GM23338 (cell line): ENCODE results near the gene CITED1. TPM values are rescaled to one million over a fixed set of nuclear protein-coding genes. Genes with fewer than 3 reads are reported as not detected.

Experiments used
- ATAC-seq: fragments of 200-7000 bp; cut with Tn5 transposase; 3 replicates; pipeline ENCODE4 v1.9.1; 2020
- DNase-seq: peaks from one replicate; pipeline ENCODE4 v3.0.0-alpha.2; 2015; ENCODE audit warnings: low spot score
- H2AFZ ChIP-seq: fragments of 200-600 bp; sonication (generic); 2 replicates; pipeline ENCODE4 v1.8.0; 2016; ENCODE audit warnings: antibody characterized with exemption, mild to moderate bottlenecking, moderate library complexity
- H3F3A ChIP-seq: fragments of 200-600 bp; sonication (generic); replicated peaks from 2 replicates; pipeline ENCODE4 v1.8.0; 2017; ENCODE audit warnings: antibody characterized with exemption, mixed run types, low read depth
- H3K27ac ChIP-seq: fragments of 200-600 bp; sonication (generic); 2 replicates; pipeline ENCODE4 v1.6.1; 2016; ENCODE audit warnings: low read depth
- H3K27me3 ChIP-seq: fragments of 200-600 bp; sonication (generic); 2 replicates; pipeline ENCODE4 v1.8.0; 2016; ENCODE audit warnings: mild to moderate bottlenecking, mixed run types, moderate library complexity; ENCODE audit not compliant: insufficient read depth
- H3K36me3 ChIP-seq: fragments of 200-600 bp; sonication (generic); 2 replicates; pipeline ENCODE4 v1.8.0; 2016; ENCODE audit warnings: mild to moderate bottlenecking; ENCODE audit not compliant: insufficient read depth
- H3K4me1 ChIP-seq: fragments of 200-600 bp; sonication (generic); 2 replicates; pipeline ENCODE4 v1.8.0; 2016; ENCODE audit warnings: mild to moderate bottlenecking, moderate library complexity; ENCODE audit not compliant: insufficient read depth
- H3K4me2 ChIP-seq: fragments of 200-600 bp; sonication (generic); 2 replicates; pipeline ENCODE4 v1.7.1; 2017; ENCODE audit warnings: mixed run types
- H3K4me3 ChIP-seq: fragments of 200-600 bp; sonication (generic); 2 replicates; pipeline ENCODE4 v1.6.1; 2016; ENCODE audit warnings: mixed run types
- H3K79me2 ChIP-seq: fragments of 200-600 bp; sonication (generic); replicated peaks from 2 replicates; pipeline ENCODE4 v1.8.0; 2017; ENCODE audit warnings: mild to moderate bottlenecking; ENCODE audit not compliant: insufficient read depth
- H3K9me2 ChIP-seq: fragments of 200-600 bp; sonication (generic); 2 replicates; pipeline ENCODE4 v1.8.0; 2017; ENCODE audit not compliant: insufficient read depth
- H4K20me1 ChIP-seq: fragments of 200-600 bp; sonication (generic); replicated peaks from 2 replicates; pipeline ENCODE4 v1.8.0; 2017; ENCODE audit warnings: mild to moderate bottlenecking; ENCODE audit not compliant: insufficient read depth
- H3K27ac Mint-ChIP-seq: 2 replicates; pipeline ENCODE4 v1.8.0; 2020; ENCODE audit warnings: inconsistent platforms, mild to moderate bottlenecking, moderate library complexity, mixed read lengths
- H3K27me3 Mint-ChIP-seq: 3 replicates; pipeline ENCODE4 v1.8.0; 2022; ENCODE audit warnings: low read depth, mild to moderate bottlenecking, moderate library complexity, mixed read lengths, inconsistent platforms; ENCODE audit not compliant: insufficient read depth, poor library complexity
- H3K36me3 Mint-ChIP-seq: 3 replicates; pipeline ENCODE4 v1.8.0; 2021; ENCODE audit warnings: low read depth, mild to moderate bottlenecking, inconsistent platforms, moderate library complexity, mixed read lengths
- H3K4me1 Mint-ChIP-seq: 3 replicates; pipeline ENCODE4 v1.8.0; 2020; ENCODE audit warnings: mild to moderate bottlenecking, inconsistent platforms, mixed read lengths
- H3K4me3 Mint-ChIP-seq: 3 replicates; pipeline ENCODE4 v1.8.0; 2021; ENCODE audit warnings: moderate library complexity, mild to moderate bottlenecking, inconsistent platforms, mixed read lengths
- H3K9me3 Mint-ChIP-seq: 3 replicates; pipeline ENCODE4 v1.8.0; 2020; ENCODE audit warnings: moderate library complexity, mild to moderate bottlenecking, inconsistent platforms, mixed read lengths
- CREB1 ChIP-seq: fragments of 250-450 bp; sonication (Bioruptor Pico); IDR thresholded peaks from 2 replicates; pipeline ENCODE4 v1.5.0; 2020; ENCODE audit warnings: low read depth, mild to moderate bottlenecking, moderate library complexity
- CTCF ChIP-seq, 2 experiments: fragments of 200-600 bp in 1 of 2; sonication (generic) in 1 of 2; conservative IDR thresholded peaks; 2 replicates each; pipeline versions ENCODE4 v1.5.1 to v1.6.1; 2016 to 2017; ENCODE audit warnings: antibody characterized with exemption in 2 of 2, low read depth in 2 of 2, mild to moderate bottlenecking in 2 of 2, moderate library complexity in 1 of 2
- ETS1 ChIP-seq: IDR thresholded peaks from 2 replicates; pipeline ENCODE4 v1.6.1; 2016; ENCODE audit warnings: antibody characterized with exemption
- EZH2phosphoT487 ChIP-seq: fragments of 200-600 bp; sonication (generic); IDR thresholded peaks from one replicate; pipeline ENCODE4 v1.8.1; 2018; ENCODE audit warnings: antibody characterized with exemption; ENCODE audit not compliant: unreplicated experiment
- JUNB ChIP-seq: IDR thresholded peaks from one replicate; pipeline ENCODE4 v1.6.1; 2016; ENCODE audit warnings: antibody characterized with exemption; ENCODE audit not compliant: unreplicated experiment
- NANOG ChIP-seq: IDR thresholded peaks from 2 replicates; pipeline ENCODE4 v1.6.1; 2016; ENCODE audit warnings: antibody characterized with exemption, borderline replicate concordance
- POLR2AphosphoS5 ChIP-seq: IDR thresholded peaks from 2 replicates; pipeline ENCODE4 v1.6.1; 2016; ENCODE audit warnings: antibody characterized with exemption, low read depth
- STAT1 ChIP-seq: IDR thresholded peaks from one replicate; pipeline ENCODE4 v1.6.1; 2016; ENCODE audit warnings: antibody characterized with exemption; ENCODE audit not compliant: unreplicated experiment
- ZNF114 ChIP-seq: fragments of 250-450 bp; sonication (Bioruptor Pico); IDR thresholded peaks from 2 replicates; pipeline ENCODE4 v1.5.0; 2020; ENCODE audit warnings: mild to moderate bottlenecking, moderate library complexity
- ZNF331 ChIP-seq: fragments of 250-450 bp; sonication (Bioruptor Pico); IDR thresholded peaks from 2 replicates; pipeline ENCODE4 v1.5.0; 2020; ENCODE audit warnings: low read depth, mild to moderate bottlenecking, moderate library complexity
- polyA plus RNA-seq: library from polyadenylated mRNA; unstranded; fragments of >200 nt; fragmentation: Nextera tagmentation; extraction: Ambion mirVana; gene quantifications from 2 replicates; pipeline ENCODE4 v1.2.1, GENCODE V29; 2016
- total RNA-seq: library from RNA; depleted of rRNA; stranded (reverse); fragments of >200 nt; shearing (Covaris generic); gene quantifications from 2 replicates; pipeline ENCODE4 v1.2.3, GENCODE V29; 2014
- TF ChIP-seq, protein P1 (sequence below): fragments of 250-450 bp; sonication (Bioruptor Pico); IDR thresholded peaks from 2 replicates; pipeline ENCODE4 v1.5.0; 2020; ENCODE audit warnings: mild to moderate bottlenecking, moderate library complexity

The CITED1 gene
- total and polyA plus RNA-seq, 2 experiments from 2014 or later = 0.45 to 1.1 TPM

GRCh38 chrX:72349190-72349589, 43.5 kb upstream of the CITED1 start:
- Histone ChIP-seq H3K36me3 (no peaks in the 10 kb centered on the region), H4K20me1 (no peaks in the 10 kb centered on the region), H3K4me3 (no peak overlapping the region), H3K4me2 (no peak overlapping the region), H3K9me2 (no peaks in the 10 kb centered on the region), H3K27me3 (no peaks in the 10 kb centered on the region), H3F3A (no peaks in the 10 kb centered on the region), H3K79me2 (no peaks in the 10 kb centered on the region), H3K4me1 (peaks cover 16% of the 10 kb centered on the region), H2AFZ (no peak overlapping the region), H3K27ac (no peak overlapping the region)
- ATAC-seq (no peak), DNase-seq (no peak)
- Mint-ChIP-seq H3K4me1 (peaks cover 28% of the 10 kb centered on the region), H3K9me3 (no peaks in the 10 kb centered on the region), H3K4me3 (no peak overlapping the region), H3K27me3 (peaks cover 12% of the 10 kb centered on the region), H3K36me3 (peaks cover 5% of the 10 kb centered on the region; the same call in 1 of the 3 replicates), H3K27ac (no peak overlapping the region)
- TF ChIP-seq ETS1 = no peak

DNA sequence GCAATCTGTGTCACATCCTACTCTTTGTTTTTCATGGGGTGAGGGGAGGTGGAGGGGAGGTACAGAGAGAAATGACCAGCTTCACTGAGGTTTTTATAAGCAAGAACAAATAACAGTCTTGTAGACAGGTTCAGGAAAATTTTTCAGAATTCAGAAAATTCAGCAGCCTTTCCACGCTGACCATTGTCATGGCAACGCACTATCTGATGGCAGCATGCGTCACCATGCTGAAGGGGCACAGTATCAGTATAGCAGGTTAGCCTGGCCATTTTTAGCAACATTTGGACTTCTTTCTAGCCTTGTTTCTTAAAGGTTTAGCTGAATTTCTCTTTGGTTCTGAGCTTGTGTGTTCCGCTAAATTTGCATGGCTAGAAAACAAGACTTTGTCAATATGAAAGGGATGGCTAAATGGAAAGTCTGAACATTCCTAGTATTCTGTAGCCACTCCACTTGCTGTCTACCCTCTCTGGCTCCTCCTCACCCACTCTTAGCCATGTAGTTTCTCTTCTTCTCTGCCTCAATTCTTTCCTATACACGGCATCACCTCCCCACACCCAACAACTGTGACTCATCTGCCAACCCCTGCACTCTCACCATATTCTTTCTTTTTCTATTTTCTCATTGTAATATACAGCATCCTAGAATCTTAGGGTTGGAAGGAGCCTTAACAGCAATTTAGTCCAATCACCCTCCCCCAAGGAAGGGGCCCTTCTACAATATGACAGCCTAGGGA, 42.7 kb upstream of the CITED1 start:
- Mint-ChIP-seq H3K27me3 (peaks cover 12% of the 10 kb centered on the region), H3K9me3 (no peaks in the 10 kb centered on the region), H3K4me3 (no peak overlapping the region), H3K27ac (no peak overlapping the region), H3K36me3 (peaks cover 5% of the 10 kb centered on the region; the same call in 1 of the 3 replicates), H3K4me1 (peaks cover 28% of the 10 kb centered on the region)
- Histone ChIP-seq H3K27ac (no peak overlapping the region), H3K4me3 (no peak overlapping the region), H3K4me2 (no peak overlapping the region), H3K4me1 (peaks cover 16% of the 10 kb centered on the region), H3K9me2 (no peaks in the 10 kb centered on the region), H3K79me2 (no peaks in the 10 kb centered on the region), H3K27me3 (no peaks in the 10 kb centered on the region), H4K20me1 (no peaks in the 10 kb centered on the region), H2AFZ (no peak overlapping the region), H3K36me3 (no peaks in the 10 kb centered on the region), H3F3A (no peaks in the 10 kb centered on the region)
- no peak for DNase-seq
- no peak for ATAC-seq
- TF ChIP-seq NANOG (no peak), CTCF (conservative IDR thresholded peaks at IDR 0.05; ENCODE audit: low read depth in 2 of 2) (no peak), ZNF114 (no peak), STAT1 (no peak), JUNB (no peak), ZNF331 (CRISPR knock-in tag) (no peak), CREB1 (CRISPR knock-in tag) (no peak), ETS1 (no peak), EZH2phosphoT487 (no peak), POLR2AphosphoS5 (no peak)
- TF ChIP-seq, protein P1, sequence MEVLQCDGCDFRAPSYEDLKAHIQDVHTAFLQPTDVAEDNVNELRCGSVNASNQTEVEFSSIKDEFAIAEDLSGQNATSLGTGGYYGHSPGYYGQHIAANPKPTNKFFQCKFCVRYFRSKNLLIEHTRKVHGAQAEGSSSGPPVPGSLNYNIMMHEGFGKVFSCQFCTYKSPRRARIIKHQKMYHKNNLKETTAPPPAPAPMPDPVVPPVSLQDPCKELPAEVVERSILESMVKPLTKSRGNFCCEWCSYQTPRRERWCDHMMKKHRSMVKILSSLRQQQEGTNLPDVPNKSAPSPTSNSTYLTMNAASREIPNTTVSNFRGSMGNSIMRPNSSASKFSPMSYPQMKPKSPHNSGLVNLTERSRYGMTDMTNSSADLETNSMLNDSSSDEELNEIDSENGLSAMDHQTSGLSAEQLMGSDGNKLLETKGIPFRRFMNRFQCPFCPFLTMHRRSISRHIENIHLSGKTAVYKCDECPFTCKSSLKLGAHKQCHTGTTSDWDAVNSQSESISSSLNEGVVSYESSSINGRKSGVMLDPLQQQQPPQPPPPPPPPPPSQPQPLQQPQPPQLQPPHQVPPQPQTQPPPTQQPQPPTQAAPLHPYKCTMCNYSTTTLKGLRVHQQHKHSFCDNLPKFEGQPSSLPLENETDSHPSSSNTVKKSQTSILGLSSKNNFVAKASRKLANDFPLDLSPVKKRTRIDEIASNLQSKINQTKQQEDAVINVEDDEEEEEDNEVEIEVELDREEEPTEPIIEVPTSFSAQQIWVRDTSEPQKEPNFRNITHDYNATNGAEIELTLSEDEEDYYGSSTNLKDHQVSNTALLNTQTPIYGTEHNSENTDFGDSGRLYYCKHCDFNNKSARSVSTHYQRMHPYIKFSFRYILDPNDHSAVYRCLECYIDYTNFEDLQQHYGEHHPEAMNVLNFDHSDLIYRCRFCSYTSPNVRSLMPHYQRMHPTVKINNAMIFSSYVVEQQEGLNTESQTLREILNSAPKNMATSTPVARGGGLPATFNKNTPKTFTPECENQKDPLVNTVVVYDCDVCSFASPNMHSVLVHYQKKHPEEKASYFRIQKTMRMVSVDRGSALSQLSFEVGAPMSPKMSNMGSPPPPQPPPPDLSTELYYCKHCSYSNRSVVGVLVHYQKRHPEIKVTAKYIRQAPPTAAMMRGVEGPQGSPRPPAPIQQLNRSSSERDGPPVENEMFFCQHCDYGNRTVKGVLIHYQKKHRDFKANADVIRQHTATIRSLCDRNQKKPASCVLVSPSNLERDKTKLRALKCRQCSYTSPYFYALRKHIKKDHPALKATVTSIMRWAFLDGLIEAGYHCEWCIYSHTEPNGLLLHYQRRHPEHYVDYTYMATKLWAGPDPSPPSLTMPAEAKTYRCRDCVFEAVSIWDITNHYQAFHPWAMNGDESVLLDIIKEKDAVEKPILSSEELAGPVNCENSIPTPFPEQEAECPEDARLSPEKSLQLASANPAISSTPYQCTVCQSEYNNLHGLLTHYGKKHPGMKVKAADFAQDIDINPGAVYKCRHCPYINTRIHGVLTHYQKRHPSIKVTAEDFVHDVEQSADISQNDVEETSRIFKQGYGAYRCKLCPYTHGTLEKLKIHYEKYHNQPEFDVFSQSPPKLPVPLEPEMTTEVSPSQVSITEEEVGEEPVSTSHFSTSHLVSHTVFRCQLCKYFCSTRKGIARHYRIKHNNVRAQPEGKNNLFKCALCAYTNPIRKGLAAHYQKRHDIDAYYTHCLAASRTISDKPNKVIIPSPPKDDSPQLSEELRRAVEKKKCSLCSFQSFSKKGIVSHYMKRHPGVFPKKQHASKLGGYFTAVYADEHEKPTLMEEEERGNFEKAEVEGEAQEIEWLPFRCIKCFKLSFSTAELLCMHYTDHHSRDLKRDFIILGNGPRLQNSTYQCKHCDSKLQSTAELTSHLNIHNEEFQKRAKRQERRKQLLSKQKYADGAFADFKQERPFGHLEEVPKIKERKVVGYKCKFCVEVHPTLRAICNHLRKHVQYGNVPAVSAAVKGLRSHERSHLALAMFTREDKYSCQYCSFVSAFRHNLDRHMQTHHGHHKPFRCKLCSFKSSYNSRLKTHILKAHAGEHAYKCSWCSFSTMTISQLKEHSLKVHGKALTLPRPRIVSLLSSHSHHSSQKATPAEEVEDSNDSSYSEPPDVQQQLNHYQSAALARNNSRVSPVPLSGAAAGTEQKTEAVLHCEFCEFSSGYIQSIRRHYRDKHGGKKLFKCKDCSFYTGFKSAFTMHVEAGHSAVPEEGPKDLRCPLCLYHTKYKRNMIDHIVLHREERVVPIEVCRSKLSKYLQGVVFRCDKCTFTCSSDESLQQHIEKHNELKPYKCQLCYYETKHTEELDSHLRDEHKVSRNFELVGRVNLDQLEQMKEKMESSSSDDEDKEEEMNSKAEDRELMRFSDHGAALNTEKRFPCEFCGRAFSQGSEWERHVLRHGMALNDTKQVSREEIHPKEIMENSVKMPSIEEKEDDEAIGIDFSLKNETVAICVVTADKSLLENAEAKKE (CRISPR knock-in tag) = no peak
